ENCODE data around the gene RAB6A.
"Not testable (repeated sequence)": the region's sequence is repeated elsewhere in the genome, so short reads cannot be mapped to it uniquely, and the experiment has no call there.

RAB6A gene

DNA sequence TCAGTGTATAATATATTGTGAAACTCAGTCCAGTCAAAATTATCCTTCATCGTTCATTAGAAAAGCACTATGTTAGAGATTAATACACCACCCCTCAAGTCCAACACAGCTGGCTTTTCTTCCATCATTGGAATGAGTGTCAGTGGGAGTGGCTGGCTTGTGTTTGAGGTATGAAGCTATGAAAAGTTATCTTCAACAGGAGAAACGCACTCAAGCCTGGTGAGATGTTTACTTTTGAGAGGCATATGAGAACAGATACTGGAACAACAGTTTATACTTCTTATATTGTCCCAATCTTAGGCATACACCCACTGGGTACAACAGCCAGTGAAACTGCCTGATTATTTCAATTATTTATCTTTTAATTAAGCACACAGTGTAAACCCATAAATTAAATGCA lies 80.2 kb downstream of the RAB6A start:
- no peak overlapping the region for H3K4me2 ChIP-seq (ENCODE audit: low read length)
- no peaks in the 10 kb centered on the region for H3K4me1 ChIP-seq (ENCODE audit: control insufficient read depth, low read length)
- H3K9me2 ChIP-seq (replicated peaks; ENCODE audit: control insufficient read depth, low read length): no peaks in the 10 kb centered on the region
- H3K27ac ChIP-seq (ENCODE audit: low read depth, low read length): no peak overlapping the region
- no peaks in the 10 kb centered on the region for H4K20me1 ChIP-seq (ENCODE audit: control insufficient read depth, insufficient read depth, low read depth, low read length)
- no peaks in the 10 kb centered on the region for H3K9me3 ChIP-seq (ENCODE audit: control insufficient read depth, insufficient read depth, low read length)
- H3K79me2 ChIP-seq (ENCODE audit: control insufficient read depth, low read length): no peaks in the 10 kb centered on the region
- H3K4me3 ChIP-seq (ENCODE audit: low read length): no peak overlapping the region
- H3F3A ChIP-seq (ENCODE audit: control insufficient read depth, insufficient read depth): no peaks in the 10 kb centered on the region
- no peaks in the 10 kb centered on the region for H3K27me3 ChIP-seq (ENCODE audit: control insufficient read depth, low read length)
- no peak for TF ChIP-seq EZH2phosphoT487 (IDR thresholded peaks at IDR 0.05; ENCODE audit: borderline replicate concordance, low read length)
- TF ChIP-seq, protein P1, sequence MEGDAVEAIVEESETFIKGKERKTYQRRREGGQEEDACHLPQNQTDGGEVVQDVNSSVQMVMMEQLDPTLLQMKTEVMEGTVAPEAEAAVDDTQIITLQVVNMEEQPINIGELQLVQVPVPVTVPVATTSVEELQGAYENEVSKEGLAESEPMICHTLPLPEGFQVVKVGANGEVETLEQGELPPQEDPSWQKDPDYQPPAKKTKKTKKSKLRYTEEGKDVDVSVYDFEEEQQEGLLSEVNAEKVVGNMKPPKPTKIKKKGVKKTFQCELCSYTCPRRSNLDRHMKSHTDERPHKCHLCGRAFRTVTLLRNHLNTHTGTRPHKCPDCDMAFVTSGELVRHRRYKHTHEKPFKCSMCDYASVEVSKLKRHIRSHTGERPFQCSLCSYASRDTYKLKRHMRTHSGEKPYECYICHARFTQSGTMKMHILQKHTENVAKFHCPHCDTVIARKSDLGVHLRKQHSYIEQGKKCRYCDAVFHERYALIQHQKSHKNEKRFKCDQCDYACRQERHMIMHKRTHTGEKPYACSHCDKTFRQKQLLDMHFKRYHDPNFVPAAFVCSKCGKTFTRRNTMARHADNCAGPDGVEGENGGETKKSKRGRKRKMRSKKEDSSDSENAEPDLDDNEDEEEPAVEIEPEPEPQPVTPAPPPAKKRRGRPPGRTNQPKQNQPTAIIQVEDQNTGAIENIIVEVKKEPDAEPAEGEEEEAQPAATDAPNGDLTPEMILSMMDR (IDR thresholded peaks at IDR 0.05; ENCODE audit: low read depth, low read length, poor library complexity, severe bottlenecking): no peak
- H3K36me3 ChIP-seq (ENCODE audit: control insufficient read depth, low read length): peaks cover 3% of the 10 kb centered on the region

DNA sequence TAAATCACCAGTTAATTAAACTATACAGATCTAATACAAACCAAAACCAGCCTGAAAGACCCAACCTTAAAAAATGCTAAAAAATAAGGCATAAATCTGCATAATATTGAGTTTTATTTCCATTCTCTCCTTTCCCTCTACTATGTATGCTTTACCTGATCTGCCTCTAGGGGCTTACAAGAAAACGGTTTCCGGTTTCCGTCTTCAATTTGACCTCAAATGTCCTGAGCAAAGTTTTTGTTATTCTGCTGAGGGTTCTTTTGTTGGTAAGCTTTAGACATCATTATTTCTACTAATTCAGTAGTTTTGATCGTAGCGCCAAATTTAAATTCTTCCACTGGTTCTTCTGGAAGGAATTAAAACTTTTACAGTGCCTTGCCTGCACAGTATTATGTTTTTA lies 84.3 kb downstream of the RAB6A start:
- not testable (repeated sequence) for H3K36me3 ChIP-seq (ENCODE audit: control insufficient read depth, low read length); H3K4me2 ChIP-seq (ENCODE audit: low read length); H3K9me2 ChIP-seq (replicated peaks; ENCODE audit: control insufficient read depth, low read length); H3K9me3 ChIP-seq (ENCODE audit: control insufficient read depth, insufficient read depth, low read length); H3F3A ChIP-seq (ENCODE audit: control insufficient read depth, insufficient read depth); H3K4me1 ChIP-seq (ENCODE audit: control insufficient read depth, low read length); H3K27ac ChIP-seq (ENCODE audit: low read depth, low read length); H4K20me1 ChIP-seq (ENCODE audit: control insufficient read depth, insufficient read depth, low read depth, low read length); H3K4me3 ChIP-seq (ENCODE audit: low read length); H3K79me2 ChIP-seq (ENCODE audit: control insufficient read depth, low read length); H3K27me3 ChIP-seq (ENCODE audit: control insufficient read depth, low read length)

DNA sequence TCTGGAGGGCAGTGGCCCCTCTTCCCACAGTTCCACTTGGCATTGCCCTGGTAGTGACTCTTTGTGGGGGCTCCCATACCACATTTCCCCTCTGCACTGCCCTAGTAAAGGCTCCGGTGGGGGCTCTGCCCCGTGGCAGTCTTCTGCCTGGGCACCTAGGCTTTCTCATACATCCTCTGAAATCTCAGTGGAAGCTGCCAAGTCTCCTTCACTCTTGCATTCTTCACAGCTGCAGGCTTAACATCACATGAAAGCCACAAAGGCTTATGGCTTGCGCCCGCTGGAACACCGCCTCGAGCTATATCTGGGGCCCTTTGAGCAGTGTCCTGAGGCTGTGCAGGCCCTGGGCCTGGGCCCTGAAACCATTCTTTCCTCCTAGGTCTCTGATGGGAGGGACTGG lies 89.2 kb downstream of the RAB6A start:
- H3F3A ChIP-seq (ENCODE audit: control insufficient read depth, insufficient read depth): no peaks in the 10 kb centered on the region
- H4K20me1 ChIP-seq (ENCODE audit: control insufficient read depth, insufficient read depth, low read depth, low read length): no peaks in the 10 kb centered on the region
- no peaks in the 10 kb centered on the region for H3K9me2 ChIP-seq (replicated peaks; ENCODE audit: control insufficient read depth, low read length)
- H3K79me2 ChIP-seq (ENCODE audit: control insufficient read depth, low read length): no peaks in the 10 kb centered on the region
- no peak overlapping the region for H3K4me3 ChIP-seq (ENCODE audit: low read length)
- H3K36me3 ChIP-seq (ENCODE audit: control insufficient read depth, low read length): no peaks in the 10 kb centered on the region
- TF ChIP-seq, protein P1 (IDR thresholded peaks at IDR 0.05; ENCODE audit: low read depth, low read length, poor library complexity, severe bottlenecking): no peak
- no peak for TF ChIP-seq EZH2phosphoT487 (IDR thresholded peaks at IDR 0.05; ENCODE audit: borderline replicate concordance, low read length)
- no peaks in the 10 kb centered on the region for H3K9me3 ChIP-seq (ENCODE audit: control insufficient read depth, insufficient read depth, low read length)
- no peak overlapping the region for H3K27ac ChIP-seq (ENCODE audit: low read depth, low read length)
- H3K27me3 ChIP-seq (ENCODE audit: control insufficient read depth, low read length): no peaks in the 10 kb centered on the region
- no peaks in the 10 kb centered on the region for H3K4me1 ChIP-seq (ENCODE audit: control insufficient read depth, low read length)
- H3K4me2 ChIP-seq (ENCODE audit: low read length): no peak overlapping the region

DNA sequence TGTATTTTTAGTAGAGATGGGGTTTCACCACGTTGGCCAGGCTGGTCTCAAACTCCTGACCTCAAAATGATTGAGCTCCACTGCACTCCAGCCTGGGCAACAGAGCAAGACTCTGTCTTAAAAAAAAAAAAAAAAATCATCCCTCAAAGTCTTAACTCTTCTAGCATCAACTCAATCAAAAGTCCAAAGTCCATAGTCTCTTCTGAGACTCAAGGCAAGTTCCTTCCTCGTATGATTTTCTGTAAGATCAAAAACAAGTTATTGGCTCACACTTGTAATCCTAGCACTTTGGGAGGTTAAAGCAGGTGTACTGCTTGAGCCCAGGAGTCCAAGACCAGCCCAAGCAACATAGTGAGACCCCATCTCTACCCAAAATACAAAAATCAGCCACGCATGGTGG lies 90.1 kb downstream of the RAB6A start:
- H3K27ac ChIP-seq (ENCODE audit: low read depth, low read length): no peak overlapping the region
- no peaks in the 10 kb centered on the region for H4K20me1 ChIP-seq (ENCODE audit: control insufficient read depth, insufficient read depth, low read depth, low read length)
- H3K36me3 ChIP-seq (ENCODE audit: control insufficient read depth, low read length): no peaks in the 10 kb centered on the region
- no peaks in the 10 kb centered on the region for H3K9me3 ChIP-seq (ENCODE audit: control insufficient read depth, insufficient read depth, low read length)
- H3F3A ChIP-seq (ENCODE audit: control insufficient read depth, insufficient read depth): no peaks in the 10 kb centered on the region
- H3K9me2 ChIP-seq (replicated peaks; ENCODE audit: control insufficient read depth, low read length): no peaks in the 10 kb centered on the region
- no peak for TF ChIP-seq EZH2phosphoT487 (IDR thresholded peaks at IDR 0.05; ENCODE audit: borderline replicate concordance, low read length)
- TF ChIP-seq, protein P1 (IDR thresholded peaks at IDR 0.05; ENCODE audit: low read depth, low read length, poor library complexity, severe bottlenecking): no peak
- no peak overlapping the region for H3K4me2 ChIP-seq (ENCODE audit: low read length)
- H3K79me2 ChIP-seq (ENCODE audit: control insufficient read depth, low read length): no peaks in the 10 kb centered on the region
- no peaks in the 10 kb centered on the region for H3K4me1 ChIP-seq (ENCODE audit: control insufficient read depth, low read length)
- H3K27me3 ChIP-seq (ENCODE audit: control insufficient read depth, low read length): no peaks in the 10 kb centered on the region
- H3K4me3 ChIP-seq (ENCODE audit: low read length): no peak overlapping the region
